ENCODE data around the gene UTP25. TPM values are rescaled to one million over a fixed set of nuclear protein-coding genes. Genes with fewer than 3 reads are reported as not detected.

Gene UTP25
- total RNA-seq, 1 experiment from 2014 or later: 9.5 TPM

DNA sequence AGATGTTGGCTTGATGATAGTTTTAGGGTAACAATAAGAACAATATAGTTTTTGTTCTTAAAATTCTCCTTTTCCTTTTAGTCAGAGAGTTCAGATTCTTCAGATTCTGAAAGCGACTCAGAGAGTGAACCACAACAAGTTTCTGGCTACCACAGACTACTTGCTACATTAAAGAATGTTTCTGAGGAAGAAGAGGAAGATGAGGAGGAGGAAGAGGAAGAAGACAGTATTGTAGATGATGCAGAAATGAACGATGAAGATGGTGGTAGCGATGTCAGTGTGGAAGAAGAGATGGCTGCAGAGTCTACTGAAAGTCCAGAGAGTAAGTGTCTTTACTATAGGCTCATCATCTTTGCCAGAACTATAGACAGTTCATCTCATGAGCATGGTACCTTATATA lies 3.0 kb downstream of the UTP25 start:
- Histone ChIP-seq H3K27ac (ENCODE audit: low read length) (no peak overlapping the region), H3K4me3 (ENCODE audit: low read depth in 2 of 2, low read length in 2 of 2) (no peak overlapping the region)

GRCh38 chr1:209831615-209832014 lies 3.8 kb downstream of the UTP25 start:
- no peak overlapping the region for H3K4me3 ChIP-seq (ENCODE audit: low read depth in 2 of 2, low read length in 2 of 2)
- intact Hi-C loops (cut with micrococcal nuclease; ENCODE audit: unreplicated experiment): no loop called here
- in situ Hi-C loops (cut with HindIII; ENCODE audit: low pct_unique_long_range_greater_than_20kb, low sequenced_read_pairs): no loop called here
- BruUV-seq (replicated peaks): no TSS peak
- DNase-seq (ENCODE audit: low read depth, low spot score): no peak
- ChIA-PET CTCF (no interaction called here), POLR2A (no interaction called here)
- no peaks in the 10 kb centered on the region for H3K27me3 ChIP-seq (ENCODE audit: control insufficient read depth, insufficient read depth, low read length)
- peaks cover 5% of the 10 kb centered on the region for H3K4me1 ChIP-seq (ENCODE audit: control insufficient read depth, insufficient read depth, low read length)
- TF ChIP-seq TCF7L2 (IDR thresholded peaks at IDR 0.05; ENCODE audit: low read depth, low read length): no peak
- TF ChIP-seq, protein P1, sequence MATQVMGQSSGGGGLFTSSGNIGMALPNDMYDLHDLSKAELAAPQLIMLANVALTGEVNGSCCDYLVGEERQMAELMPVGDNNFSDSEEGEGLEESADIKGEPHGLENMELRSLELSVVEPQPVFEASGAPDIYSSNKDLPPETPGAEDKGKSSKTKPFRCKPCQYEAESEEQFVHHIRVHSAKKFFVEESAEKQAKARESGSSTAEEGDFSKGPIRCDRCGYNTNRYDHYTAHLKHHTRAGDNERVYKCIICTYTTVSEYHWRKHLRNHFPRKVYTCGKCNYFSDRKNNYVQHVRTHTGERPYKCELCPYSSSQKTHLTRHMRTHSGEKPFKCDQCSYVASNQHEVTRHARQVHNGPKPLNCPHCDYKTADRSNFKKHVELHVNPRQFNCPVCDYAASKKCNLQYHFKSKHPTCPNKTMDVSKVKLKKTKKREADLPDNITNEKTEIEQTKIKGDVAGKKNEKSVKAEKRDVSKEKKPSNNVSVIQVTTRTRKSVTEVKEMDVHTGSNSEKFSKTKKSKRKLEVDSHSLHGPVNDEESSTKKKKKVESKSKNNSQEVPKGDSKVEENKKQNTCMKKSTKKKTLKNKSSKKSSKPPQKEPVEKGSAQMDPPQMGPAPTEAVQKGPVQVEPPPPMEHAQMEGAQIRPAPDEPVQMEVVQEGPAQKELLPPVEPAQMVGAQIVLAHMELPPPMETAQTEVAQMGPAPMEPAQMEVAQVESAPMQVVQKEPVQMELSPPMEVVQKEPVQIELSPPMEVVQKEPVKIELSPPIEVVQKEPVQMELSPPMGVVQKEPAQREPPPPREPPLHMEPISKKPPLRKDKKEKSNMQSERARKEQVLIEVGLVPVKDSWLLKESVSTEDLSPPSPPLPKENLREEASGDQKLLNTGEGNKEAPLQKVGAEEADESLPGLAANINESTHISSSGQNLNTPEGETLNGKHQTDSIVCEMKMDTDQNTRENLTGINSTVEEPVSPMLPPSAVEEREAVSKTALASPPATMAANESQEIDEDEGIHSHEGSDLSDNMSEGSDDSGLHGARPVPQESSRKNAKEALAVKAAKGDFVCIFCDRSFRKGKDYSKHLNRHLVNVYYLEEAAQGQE (IDR thresholded peaks at IDR 0.05; ENCODE audit: insufficient read depth in 1 of 2, low read depth in 2 of 2, low read length in 1 of 2): no peak
- TF ChIP-seq SIN3A (IDR thresholded peaks at IDR 0.05; ENCODE audit: borderline replicate concordance, insufficient read depth, low read depth, low read length): no peak
- TF ChIP-seq, protein P2, sequence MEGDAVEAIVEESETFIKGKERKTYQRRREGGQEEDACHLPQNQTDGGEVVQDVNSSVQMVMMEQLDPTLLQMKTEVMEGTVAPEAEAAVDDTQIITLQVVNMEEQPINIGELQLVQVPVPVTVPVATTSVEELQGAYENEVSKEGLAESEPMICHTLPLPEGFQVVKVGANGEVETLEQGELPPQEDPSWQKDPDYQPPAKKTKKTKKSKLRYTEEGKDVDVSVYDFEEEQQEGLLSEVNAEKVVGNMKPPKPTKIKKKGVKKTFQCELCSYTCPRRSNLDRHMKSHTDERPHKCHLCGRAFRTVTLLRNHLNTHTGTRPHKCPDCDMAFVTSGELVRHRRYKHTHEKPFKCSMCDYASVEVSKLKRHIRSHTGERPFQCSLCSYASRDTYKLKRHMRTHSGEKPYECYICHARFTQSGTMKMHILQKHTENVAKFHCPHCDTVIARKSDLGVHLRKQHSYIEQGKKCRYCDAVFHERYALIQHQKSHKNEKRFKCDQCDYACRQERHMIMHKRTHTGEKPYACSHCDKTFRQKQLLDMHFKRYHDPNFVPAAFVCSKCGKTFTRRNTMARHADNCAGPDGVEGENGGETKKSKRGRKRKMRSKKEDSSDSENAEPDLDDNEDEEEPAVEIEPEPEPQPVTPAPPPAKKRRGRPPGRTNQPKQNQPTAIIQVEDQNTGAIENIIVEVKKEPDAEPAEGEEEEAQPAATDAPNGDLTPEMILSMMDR (IDR thresholded peaks at IDR 0.05): no peak
- no peak for TF ChIP-seq POLR2AphosphoS5 (IDR thresholded peaks at IDR 0.05; ENCODE audit: low read depth, low read length)
- H3K27ac ChIP-seq (ENCODE audit: low read length): no peak overlapping the region
- H3K36me3 ChIP-seq (ENCODE audit: control insufficient read depth, insufficient read depth, low read length): peaks cover 37% of the 10 kb centered on the region
- ATAC-seq: no peak
- H3K9me3 ChIP-seq (ENCODE audit: control insufficient read depth, insufficient read depth, low read depth, low read length): no peaks in the 10 kb centered on the region

More for the DNA sequence above, 3.0 kb downstream of the UTP25 start:
- ChIA-PET POLR2A (interaction anchor here (0.7 kb wide), 1 partner anchor 630 kb away, joined by 8 read pairs; no protein-coding TSS in a partner anchor), CTCF (no interaction called here)
- Histone ChIP-seq H3K27me3 (ENCODE audit: control insufficient read depth, insufficient read depth, low read length) (no peaks in the 10 kb centered on the region), H3K9me3 (ENCODE audit: control insufficient read depth, insufficient read depth, low read depth, low read length) (no peaks in the 10 kb centered on the region), H3K4me1 (ENCODE audit: control insufficient read depth, insufficient read depth, low read length) (peaks cover 5% of the 10 kb centered on the region), H3K36me3 (ENCODE audit: control insufficient read depth, insufficient read depth, low read length) (peaks cover 30% of the 10 kb centered on the region)
- in situ Hi-C loops (cut with HindIII; ENCODE audit: low pct_unique_long_range_greater_than_20kb, low sequenced_read_pairs) (no loop called here), intact Hi-C loops (cut with micrococcal nuclease; ENCODE audit: unreplicated experiment) (no loop called here)
- TF ChIP-seq, protein P2 (IDR thresholded peaks at IDR 0.05): no peak
- DNase-seq (ENCODE audit: low read depth, low spot score) (no peak), ATAC-seq (no peak)
- no TSS peak for BruUV-seq (replicated peaks)

All from Panc1 (cell line).